Smooth muscle cell (in vitro differentiated cells): ENCODE measurements around the gene TAF4B. TPM values are rescaled to one million over a fixed set of nuclear protein-coding genes. Genes with fewer than 3 reads are reported as not detected.

Experiments
- DNase-seq: peaks from one replicate; lab custom pipeline; 2025; ENCODE audit not compliant: unreplicated experiment; lab: John Stamatoyannopoulos, UW
- H2AFZ ChIP-seq: fragments of 200-600 bp; sonication (generic); 2 replicates; pipeline ENCODE4 v1.6.0; 2016; ENCODE audit warnings: antibody characterized with exemption, low read depth, mild to moderate bottlenecking
- H3F3A ChIP-seq: fragments of 200-600 bp; sonication (generic); 2 replicates; pipeline ENCODE4 v1.6.0; 2017; ENCODE audit warnings: antibody characterized with exemption, low read depth
- H3K27ac ChIP-seq: fragments of 200-600 bp; sonication (generic); 2 replicates; pipeline ENCODE4 v1.5.1; 2016; ENCODE audit warnings: low read depth, mild to moderate bottlenecking
- H3K27me3 ChIP-seq: fragments of 200-600 bp; sonication (generic); 2 replicates; pipeline ENCODE4 v1.6.1; 2016; ENCODE audit warnings: low read depth, mild to moderate bottlenecking
- H3K36me3 ChIP-seq: fragments of 200-600 bp; sonication (generic); 2 replicates; pipeline ENCODE4 v1.5.1; 2016; ENCODE audit warnings: low read depth
- H3K4me1 ChIP-seq: fragments of 200-600 bp; sonication (generic); 2 replicates; pipeline ENCODE4 v1.5.1; 2016; ENCODE audit warnings: low read depth
- H3K4me2 ChIP-seq: fragments of 200-600 bp; sonication (generic); 2 replicates; pipeline ENCODE4 v1.6.0; 2016; ENCODE audit warnings: mild to moderate bottlenecking
- H3K4me3 ChIP-seq: fragments of 200-600 bp; sonication (generic); 2 replicates; pipeline ENCODE4 v1.5.1; 2016; ENCODE audit warnings: mild to moderate bottlenecking
- H3K79me2 ChIP-seq: fragments of 200-600 bp; sonication (generic); 2 replicates; pipeline ENCODE4 v1.6.0; 2016; ENCODE audit warnings: low read depth, mild to moderate bottlenecking
- H3K9ac ChIP-seq: fragments of 200-600 bp; sonication (generic); 2 replicates; pipeline ENCODE4 v1.6.0; 2016; ENCODE audit warnings: low read depth
- H3K9me3 ChIP-seq: fragments of 200-600 bp; sonication (generic); replicated peaks from 2 replicates; pipeline ENCODE4 v1.5.1; 2016; ENCODE audit warnings: low read depth
- H4K20me1 ChIP-seq: fragments of 200-600 bp; sonication (generic); 2 replicates; pipeline ENCODE4 v1.6.0; 2016; ENCODE audit warnings: low read depth
- CTCF ChIP-seq: fragments of 200-600 bp; sonication (generic); IDR thresholded peaks from 2 replicates; pipeline ENCODE4 v1.5.1; 2017; ENCODE audit warnings: borderline replicate concordance, mild to moderate bottlenecking, antibody characterized with exemption; ENCODE audit not compliant: insufficient read depth, poor library complexity, severe bottlenecking
- WGBS: methylation state at CpG from one replicate; pipeline ENCODE4 v1.1.7; 2016; ENCODE audit warnings: low lambda C conversion rate; 5-methylcytosine and 5-hydroxymethylcytosine counted together
- polyA plus RNA-seq: library from polyadenylated mRNA; unstranded; fragments of >200 nt; fragmentation: Nextera tagmentation; extraction: Ambion mirVana; gene quantifications from 2 replicates; pipeline ENCODE4 v1.2.1, GENCODE V29; 2016
- total RNA-seq: library from RNA; depleted of rRNA; stranded (reverse); fragments of >200 nt; gene quantifications from 2 replicates; pipeline ENCODE4 v1.2.3, GENCODE V29; 2014

Gene TAF4B
- total and polyA plus RNA-seq, 2 experiments from 2014 or later, result 1.6 to 2.7 TPM

DNA sequence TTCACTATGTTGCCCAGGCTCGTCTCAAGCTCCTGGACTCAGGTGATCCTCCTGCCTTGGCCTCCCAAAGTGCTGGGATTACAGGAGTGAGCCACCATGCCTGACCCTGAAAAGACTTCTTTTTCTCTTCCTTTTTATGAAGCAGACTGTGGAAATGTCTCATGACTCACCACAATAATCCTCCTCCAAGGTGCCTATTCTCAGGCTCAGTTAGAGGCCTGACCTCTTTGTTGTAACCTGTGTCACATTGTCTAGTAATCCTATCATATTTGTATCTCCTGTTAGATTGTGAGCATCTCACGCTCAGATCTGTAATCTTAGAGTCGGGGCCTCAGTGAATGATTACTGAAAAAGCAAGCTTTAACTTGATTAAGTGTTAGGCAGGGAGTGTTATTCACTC, 18.3 kb upstream of the TAF4B start:
- H3F3A ChIP-seq, result no peaks in the 10 kb centered on the region
- H3K79me2 ChIP-seq, result no peaks in the 10 kb centered on the region
- WGBS, result 88% methylated on average over 3 of the region's 3 CpGs
- no peak overlapping the region for H3K9ac ChIP-seq
- H3K27ac ChIP-seq, result no peak overlapping the region
- H3K4me2 ChIP-seq, result no peak overlapping the region
- no peaks in the 10 kb centered on the region for H3K27me3 ChIP-seq
- no peaks in the 10 kb centered on the region for H3K9me3 ChIP-seq
- TF ChIP-seq CTCF, result no peak
- no peak overlapping the region for H3K4me3 ChIP-seq
- no peak for DNase-seq
- no peaks in the 10 kb centered on the region for H4K20me1 ChIP-seq
- H3K36me3 ChIP-seq, result no peaks in the 10 kb centered on the region
- H3K4me1 ChIP-seq, result no peaks in the 10 kb centered on the region
- no peak overlapping the region for H2AFZ ChIP-seq

DNA sequence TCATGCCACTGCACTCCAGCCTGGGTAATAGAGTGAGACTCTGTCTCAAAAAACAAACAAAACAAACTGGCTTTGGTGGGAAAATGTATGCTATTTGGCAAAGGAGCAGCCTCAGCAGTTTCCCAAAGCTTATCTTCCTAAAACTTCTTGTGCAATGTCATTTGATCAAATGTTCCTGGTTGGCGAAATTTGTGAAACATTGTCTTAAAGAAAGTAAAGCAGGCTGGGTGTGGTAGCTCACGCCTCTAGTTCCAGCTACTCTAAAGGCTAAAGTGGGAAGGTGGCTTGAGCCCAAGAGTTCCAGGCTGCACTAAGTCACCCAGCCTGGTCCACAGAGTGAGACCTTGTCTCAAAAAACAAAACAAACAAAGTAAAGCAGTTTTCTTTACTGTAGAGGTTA, 17.3 kb upstream of the TAF4B start:
- H3K27ac ChIP-seq, result no peak overlapping the region
- no peaks in the 10 kb centered on the region for H4K20me1 ChIP-seq
- H3K9me3 ChIP-seq, result no peaks in the 10 kb centered on the region
- TF ChIP-seq CTCF, result no peak
- DNase-seq, result no peak
- no peak overlapping the region for H3K4me3 ChIP-seq
- no peak overlapping the region for H2AFZ ChIP-seq
- H3K27me3 ChIP-seq, result no peaks in the 10 kb centered on the region
- no peaks in the 10 kb centered on the region for H3F3A ChIP-seq
- H3K4me2 ChIP-seq, result no peak overlapping the region
- 78% methylated on average over 2 of the region's 2 CpGs for WGBS
- no peaks in the 10 kb centered on the region for H3K79me2 ChIP-seq
- H3K36me3 ChIP-seq, result no peaks in the 10 kb centered on the region
- no peaks in the 10 kb centered on the region for H3K4me1 ChIP-seq
- H3K9ac ChIP-seq, result no peak overlapping the region

GRCh38 chr18:26210147-26210546, 16.1 kb upstream of the TAF4B start:
- no peak overlapping the region for H2AFZ ChIP-seq
- 93% methylated on average over 4 of the region's 4 CpGs for WGBS

More at GRCh38 chr18:26210147-26210546, 16.1 kb upstream of the TAF4B start:
- H3K4me1 ChIP-seq, result no peaks in the 10 kb centered on the region
- H3K79me2 ChIP-seq, result no peaks in the 10 kb centered on the region
- no peaks in the 10 kb centered on the region for H3K27me3 ChIP-seq
- no peak overlapping the region for H3K4me3 ChIP-seq
- no peaks in the 10 kb centered on the region for H3K36me3 ChIP-seq
- no peak overlapping the region for H3K27ac ChIP-seq
- no peaks in the 10 kb centered on the region for H3K9me3 ChIP-seq
- no peaks in the 10 kb centered on the region for H4K20me1 ChIP-seq
- no peak for DNase-seq
- H3K4me2 ChIP-seq, result no peak overlapping the region
- no peaks in the 10 kb centered on the region for H3F3A ChIP-seq
- no peak for TF ChIP-seq CTCF
- no peak overlapping the region for H3K9ac ChIP-seq
